ENCODE results near the gene RNF213.
A peak's percentile ranks its signal among the peaks of the same experiment; 100 is the strongest.

Gene RNF213

GRCh38 chr17:80260791-80261158 lies at the start of gene RNF213:
TSS of gene RNF213 (plus strand) at chr17:80260852. CDS start at chr17:80263682, 2,830 bp downstream.
- peaks cover 57% of the 10 kb centered on the region for H3K4me1 Mint-ChIP-seq
- H3K4me3 Mint-ChIP-seq = peak within 1 kb of the TSS; percentile 91
- peak within 1 kb of the TSS; percentile 98 for H3K27ac Mint-ChIP-seq
- H3K9me3 Mint-ChIP-seq = no peaks in the 10 kb centered on the region
- no peaks in the 10 kb centered on the region for H3K27me3 Mint-ChIP-seq
- H3K36me3 Mint-ChIP-seq = peaks cover 3% of the 10 kb centered on the region

GRCh38 chr17:80212109-80212508 lies 48.5 kb upstream of the RNF213 start:
- Mint-ChIP-seq H3K36me3 (no peaks in the 10 kb centered on the region), H3K27ac (no peak overlapping the region), H3K4me1 (peaks cover 1% of the 10 kb centered on the region), H3K9me3 (no peaks in the 10 kb centered on the region), H3K4me3 (no peak overlapping the region), H3K27me3 (no peaks in the 10 kb centered on the region)

- no peaks in the 10 kb centered on the region for H3K27me3 Mint-ChIP-seq
- H3K4me3 Mint-ChIP-seq = no peak overlapping the region
- H3K36me3 Mint-ChIP-seq = peaks cover under 1% of the 10 kb centered on the region
- H3K4me1 Mint-ChIP-seq = peaks cover 5% of the 10 kb centered on the region
- H3K27ac Mint-ChIP-seq = no peak overlapping the region
- H3K9me3 Mint-ChIP-seq = no peaks in the 10 kb centered on the region
Observed at GRCh38 chr17:80212511-80212910, 48.1 kb upstream of the RNF213 start.

- peaks cover 2% of the 10 kb centered on the region for H3K36me3 Mint-ChIP-seq
- peaks cover 9% of the 10 kb centered on the region for H3K4me1 Mint-ChIP-seq
- H3K4me3 Mint-ChIP-seq = no peak overlapping the region
- H3K27ac Mint-ChIP-seq = no peak overlapping the region
- H3K27me3 Mint-ChIP-seq = no peaks in the 10 kb centered on the region
- H3K9me3 Mint-ChIP-seq = no peaks in the 10 kb centered on the region
Observed at GRCh38 chr17:80212962-80213642, 47.5 kb upstream of the RNF213 start.

- peaks cover 2% of the 10 kb centered on the region for H3K36me3 Mint-ChIP-seq
- no peak overlapping the region for H3K27ac Mint-ChIP-seq
- no peaks in the 10 kb centered on the region for H3K9me3 Mint-ChIP-seq
- no peak overlapping the region for H3K4me3 Mint-ChIP-seq
- H3K27me3 Mint-ChIP-seq = no peaks in the 10 kb centered on the region
- peaks cover 12% of the 10 kb centered on the region for H3K4me1 Mint-ChIP-seq
Observed at GRCh38 chr17:80213643-80213975, 47.0 kb upstream of the RNF213 start.

DNA sequence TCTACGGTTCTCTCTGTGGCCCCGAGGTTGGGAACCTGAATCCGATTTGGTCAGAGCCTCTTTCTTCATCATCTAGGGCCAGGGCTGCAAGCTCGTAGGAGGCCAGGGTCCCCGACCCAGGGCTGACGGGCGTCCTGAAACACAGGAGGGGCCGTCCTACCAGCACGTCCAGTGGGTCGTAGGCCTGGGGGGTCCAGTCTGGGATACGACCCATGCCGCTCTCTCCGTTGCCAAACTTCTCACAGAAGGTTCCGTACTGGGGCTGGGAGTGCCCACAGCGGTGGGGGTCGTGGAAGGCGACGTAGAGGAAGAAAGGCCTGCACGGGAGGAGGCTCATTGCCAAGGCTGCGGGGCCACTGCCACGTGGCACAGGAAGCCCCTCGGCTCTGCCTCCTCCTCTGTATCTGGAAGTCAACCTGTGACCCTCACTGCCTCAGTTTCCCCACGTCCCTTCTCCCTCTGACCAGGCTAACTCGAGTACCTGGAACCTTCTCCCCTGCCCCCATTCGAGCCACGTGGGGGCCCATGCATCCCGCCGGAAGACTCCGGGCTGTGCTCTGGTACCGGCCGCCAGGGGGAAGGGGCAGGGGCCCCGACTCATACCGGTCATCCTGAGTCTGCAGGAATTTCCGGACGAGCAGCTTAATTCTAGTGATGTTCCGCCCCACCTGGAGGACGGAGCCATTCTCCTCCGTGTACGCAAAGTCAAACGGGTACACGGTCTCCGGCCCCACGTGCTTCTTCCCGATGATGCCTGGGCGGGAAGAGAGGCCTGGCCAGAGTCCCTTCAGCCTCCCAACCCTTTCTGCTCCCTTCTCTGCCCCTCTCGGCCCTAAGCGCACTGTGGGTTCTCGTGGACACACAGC lies 46.4 kb upstream of the RNF213 start:
- no peaks in the 10 kb centered on the region for H3K9me3 Mint-ChIP-seq
- H3K4me3 Mint-ChIP-seq = no peak overlapping the region
- H3K36me3 Mint-ChIP-seq = peaks cover 2% of the 10 kb centered on the region

DNA sequence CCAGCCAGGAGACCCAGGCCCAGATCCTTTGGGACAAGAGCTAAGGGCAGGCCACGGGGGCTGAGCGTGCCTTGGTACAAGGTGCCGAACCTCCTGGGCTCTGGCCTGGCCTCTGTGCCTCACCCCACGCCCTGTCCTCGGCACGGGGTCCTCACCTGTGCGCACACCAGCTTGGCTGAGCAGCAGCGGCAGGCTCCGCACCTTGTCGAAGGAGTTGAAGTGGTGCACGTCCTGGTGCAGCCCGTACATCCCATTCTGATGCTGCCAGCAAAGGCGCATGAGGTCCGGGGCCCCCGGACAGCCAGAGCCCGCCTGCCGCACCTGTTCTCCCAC lies 45.8 kb upstream of the RNF213 start:
- Mint-ChIP-seq H3K9me3 (no peaks in the 10 kb centered on the region), H3K36me3 (peaks cover 2% of the 10 kb centered on the region), H3K4me3 (no peak overlapping the region)

More for the DNA sequence above, 46.4 kb upstream of the RNF213 start:
- no peak overlapping the region for H3K27ac Mint-ChIP-seq
- no peaks in the 10 kb centered on the region for H3K27me3 Mint-ChIP-seq
- peaks cover 18% of the 10 kb centered on the region for H3K4me1 Mint-ChIP-seq

DNA sequence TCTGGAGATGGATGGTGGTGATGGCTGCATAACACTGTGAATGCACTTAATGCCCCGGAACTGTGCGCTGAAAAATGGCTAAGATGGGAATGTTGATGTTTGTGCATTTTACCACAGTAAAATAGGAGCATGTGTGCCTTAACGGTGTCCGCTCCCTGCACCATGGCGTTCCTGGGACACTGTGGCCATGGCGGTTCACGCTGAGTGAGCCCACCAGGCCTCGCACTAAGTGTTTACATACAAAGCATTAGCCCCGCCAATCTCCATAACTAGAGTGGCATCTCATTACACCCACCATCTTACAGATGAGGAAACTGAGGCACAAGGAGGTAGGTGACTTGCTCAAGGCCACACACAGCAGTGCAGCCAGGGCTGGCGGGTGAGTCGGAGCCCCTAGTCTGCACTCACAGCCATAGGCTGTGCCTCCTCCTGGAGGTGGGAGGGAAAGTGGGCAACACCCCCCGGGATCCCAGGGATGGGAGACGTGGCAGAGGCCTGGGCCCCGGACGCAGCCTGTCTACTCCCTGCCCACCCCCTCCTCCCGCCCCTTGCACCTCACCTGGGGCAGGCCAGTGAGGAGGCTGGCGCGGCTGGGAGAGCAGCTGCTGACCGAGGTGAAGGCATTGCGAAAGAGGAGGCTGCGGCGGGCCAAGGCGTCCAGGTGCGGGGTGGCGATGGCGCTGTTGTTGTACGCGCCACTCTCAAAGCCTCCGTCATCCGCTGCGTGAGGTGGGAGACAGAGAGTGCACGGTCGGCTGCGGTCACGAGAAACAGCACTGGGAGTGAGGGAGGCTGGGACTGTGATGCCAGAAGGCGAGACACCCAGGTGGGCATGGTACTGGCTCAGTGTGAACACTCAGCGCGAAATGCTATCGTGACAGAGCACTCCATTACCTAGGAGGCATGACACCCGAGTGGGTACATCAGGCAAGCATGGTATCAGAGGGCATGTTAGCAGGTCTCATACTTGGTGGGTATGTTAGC lies 43.9 kb upstream of the RNF213 start:
- Mint-ChIP-seq H3K9me3 (no peaks in the 10 kb centered on the region), H3K27ac (peak overlapping the region; percentile 30), H3K36me3 (peaks cover 2% of the 10 kb centered on the region), H3K27me3 (no peaks in the 10 kb centered on the region), H3K4me1 (peaks cover 28% of the 10 kb centered on the region), H3K4me3 (no peak overlapping the region)

More for the DNA sequence above, 45.8 kb upstream of the RNF213 start:
- H3K27me3 Mint-ChIP-seq = no peaks in the 10 kb centered on the region
- H3K27ac Mint-ChIP-seq = no peak overlapping the region
- H3K4me1 Mint-ChIP-seq = peaks cover 24% of the 10 kb centered on the region

DNA sequence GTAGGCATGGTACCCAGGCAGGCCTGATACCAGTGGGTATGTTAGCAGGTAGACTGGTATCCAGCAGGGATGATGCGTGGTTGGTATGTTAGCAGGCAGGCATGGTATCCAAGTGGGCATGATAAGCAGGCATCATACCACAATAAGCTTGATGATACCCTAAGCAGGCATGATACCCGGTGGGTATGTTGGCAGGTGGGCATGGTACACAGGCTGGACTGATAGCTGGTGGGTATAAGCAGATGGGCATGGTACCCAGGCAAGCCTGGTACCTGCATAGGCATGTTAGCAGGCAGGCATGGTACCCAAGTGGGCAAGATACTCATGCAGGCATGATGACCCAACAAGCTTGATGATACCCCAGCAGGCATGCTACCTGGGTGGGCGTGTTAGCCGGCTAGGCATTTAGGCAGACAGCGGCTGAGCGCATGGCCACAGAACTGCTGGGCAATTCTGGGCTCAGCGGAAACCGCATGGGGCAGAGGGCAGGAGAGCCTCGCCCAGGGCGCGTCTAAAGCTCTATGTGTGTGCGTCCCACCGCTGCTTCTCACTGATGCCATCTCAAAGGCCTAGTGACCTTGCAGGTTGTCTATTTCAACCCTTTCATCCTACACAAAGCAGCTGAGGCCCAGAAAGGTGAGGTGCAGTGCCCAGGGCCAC lies 42.8 kb upstream of the RNF213 start:
- peak overlapping the region; percentile 60 for H3K27ac Mint-ChIP-seq
- peaks cover 31% of the 10 kb centered on the region for H3K4me1 Mint-ChIP-seq
- H3K4me3 Mint-ChIP-seq = no peak overlapping the region
- no peaks in the 10 kb centered on the region for H3K9me3 Mint-ChIP-seq
- no peaks in the 10 kb centered on the region for H3K27me3 Mint-ChIP-seq
- peaks cover 2% of the 10 kb centered on the region for H3K36me3 Mint-ChIP-seq

GRCh38 chr17:80218391-80218790 lies 42.3 kb upstream of the RNF213 start:
- Mint-ChIP-seq H3K36me3 (peaks cover 2% of the 10 kb centered on the region), H3K27ac (peak overlapping the region; percentile 84), H3K9me3 (no peaks in the 10 kb centered on the region), H3K4me3 (peak overlapping the region; percentile 68), H3K27me3 (no peaks in the 10 kb centered on the region), H3K4me1 (peaks cover 33% of the 10 kb centered on the region)

DNA sequence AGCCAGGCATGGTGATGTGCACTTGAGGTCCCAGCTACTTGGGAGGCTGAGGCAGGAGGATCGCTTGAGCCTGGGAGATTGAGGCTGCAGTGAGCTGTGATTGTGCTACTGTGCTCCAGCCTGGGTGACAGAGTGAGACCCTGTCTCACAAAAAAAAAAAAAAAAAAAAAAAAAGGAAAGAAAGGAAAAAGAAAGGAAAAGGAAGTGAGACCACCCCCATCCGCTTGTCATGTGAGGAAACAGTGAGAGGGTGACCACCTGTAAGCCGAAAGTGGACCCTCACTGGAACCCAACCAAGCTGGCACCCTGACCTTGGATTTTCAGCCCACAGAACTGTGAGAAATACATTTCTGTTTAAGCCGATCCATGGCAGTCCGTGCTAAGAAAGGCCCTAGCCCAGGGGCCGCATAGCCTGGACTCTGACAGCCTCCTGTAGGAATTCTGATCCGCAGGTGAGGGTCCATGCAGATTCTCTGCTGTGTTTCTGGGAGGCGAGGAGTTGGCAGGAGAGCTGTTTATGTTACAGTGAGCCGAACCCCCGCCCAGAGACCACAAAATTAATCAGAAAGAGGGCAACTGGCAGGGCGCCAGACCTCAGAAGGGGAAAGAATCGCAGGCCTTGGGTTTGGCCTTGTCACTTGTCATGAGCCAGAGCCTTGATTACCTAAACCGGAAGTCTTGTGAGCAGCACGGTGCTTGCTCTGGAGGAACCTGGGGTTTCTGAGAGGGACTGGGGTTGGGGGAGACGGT lies 41.5 kb upstream of the RNF213 start:
- Mint-ChIP-seq H3K36me3 (peaks cover 2% of the 10 kb centered on the region), H3K27ac (peak overlapping the region; percentile 93), H3K9me3 (no peaks in the 10 kb centered on the region), H3K4me1 (peaks cover 41% of the 10 kb centered on the region), H3K27me3 (no peaks in the 10 kb centered on the region), H3K4me3 (peak overlapping the region; percentile 89)

DNA sequence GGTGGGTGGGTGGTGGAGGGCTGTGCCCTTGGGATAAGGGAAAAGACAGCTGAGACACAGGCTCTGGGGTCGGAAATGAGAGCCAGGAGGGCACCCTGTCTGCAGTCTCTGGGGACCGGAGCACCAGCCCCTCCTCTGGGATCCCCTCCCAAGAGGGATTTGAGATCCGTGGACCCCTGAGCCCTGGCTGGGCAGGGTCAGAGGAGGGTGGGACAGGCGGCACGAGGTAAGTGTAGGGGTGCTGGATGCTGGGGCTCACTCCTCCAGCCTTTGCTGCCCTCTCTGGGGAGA lies 40.9 kb upstream of the RNF213 start:
- Mint-ChIP-seq H3K36me3 (peaks cover 2% of the 10 kb centered on the region), H3K4me1 (peaks cover 45% of the 10 kb centered on the region), H3K4me3 (peak overlapping the region; percentile 89), H3K9me3 (no peaks in the 10 kb centered on the region), H3K27ac (peak overlapping the region; percentile 93), H3K27me3 (no peaks in the 10 kb centered on the region)

DNA sequence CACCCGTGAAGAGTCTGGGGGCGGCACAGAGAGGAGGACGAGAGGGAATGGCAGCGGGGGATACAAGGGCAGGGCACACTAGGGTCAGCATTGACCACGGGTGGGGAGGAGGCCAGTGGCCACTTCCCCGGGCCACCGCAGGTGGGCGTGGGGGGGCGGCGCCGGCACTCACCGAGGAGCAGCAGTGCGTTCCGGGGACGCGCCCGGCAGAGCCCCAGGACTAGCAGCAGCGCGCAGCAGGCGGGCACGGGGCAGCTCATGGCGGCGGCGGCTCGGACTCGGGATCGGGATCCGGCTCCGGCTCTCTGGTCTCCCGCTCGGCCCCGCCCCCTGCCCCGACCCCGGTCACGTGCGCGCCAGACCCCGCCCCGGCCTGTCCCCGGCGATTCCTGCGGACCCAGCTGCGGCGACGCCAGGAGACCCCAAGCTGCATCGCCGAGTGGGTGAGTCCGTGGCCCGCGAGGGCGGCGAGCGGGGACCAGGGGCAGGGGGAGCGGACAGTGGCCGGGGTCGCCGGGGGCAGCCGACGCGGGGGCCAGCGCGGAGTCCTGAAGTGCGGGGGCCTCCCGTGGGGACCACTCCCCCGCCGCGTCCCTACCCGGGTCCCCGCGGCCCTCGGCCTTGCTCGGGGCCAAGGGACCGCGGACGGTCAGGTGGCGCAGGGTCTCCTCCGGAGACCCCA lies 40.5 kb upstream of the RNF213 start, which contains the start of the genes SGSH and SLC26A11:
TSS of gene SGSH (minus strand) at position 280 of the 682 bp plus-strand sequence. CDS start at position 260, 20 bp downstream.
TSS of gene SLC26A11 (plus strand) at position 374 of the 682 bp plus-strand sequence. CDS start 1,134 bp downstream, outside the sequence.
- Mint-ChIP-seq H3K4me3 (peak within 1 kb of the TSS; percentile 89), H3K4me1 (peaks cover 45% of the 10 kb centered on the region), H3K27me3 (no peaks in the 10 kb centered on the region), H3K27ac (peak within 1 kb of the TSS; percentile 93), H3K36me3 (peaks cover 2% of the 10 kb centered on the region), H3K9me3 (no peaks in the 10 kb centered on the region)

DNA sequence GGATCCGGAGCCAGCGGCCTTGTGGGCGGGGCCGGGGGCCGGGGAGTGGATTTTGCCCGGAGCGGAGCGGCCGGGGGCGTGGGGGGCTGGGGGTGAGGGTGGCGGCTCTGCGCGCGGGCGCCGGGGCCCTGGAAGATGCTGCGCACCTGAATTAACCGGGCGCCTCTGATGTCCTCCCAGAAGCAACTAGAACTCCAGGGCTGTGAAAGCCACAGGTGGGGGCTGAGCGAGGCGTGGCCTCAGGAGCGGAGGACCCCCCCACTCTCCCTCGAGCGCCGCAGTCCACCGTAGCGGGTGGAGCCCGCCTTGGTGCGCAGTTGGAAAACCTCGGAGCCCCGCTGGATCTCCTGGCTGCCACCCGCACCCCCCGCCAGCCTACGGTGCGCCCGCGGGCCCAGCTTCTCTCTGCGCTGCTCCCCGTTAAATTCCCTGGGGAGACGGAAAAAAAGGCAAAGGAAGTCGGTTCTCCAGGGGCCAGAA lies 39.9 kb upstream of the RNF213 start:
- H3K36me3 Mint-ChIP-seq = peaks cover 2% of the 10 kb centered on the region
- no peaks in the 10 kb centered on the region for H3K9me3 Mint-ChIP-seq
- peak overlapping the region; percentile 82 for H3K4me3 Mint-ChIP-seq
- H3K4me1 Mint-ChIP-seq = peaks cover 45% of the 10 kb centered on the region
- no peak overlapping the region for H3K27ac Mint-ChIP-seq
- H3K27me3 Mint-ChIP-seq = no peaks in the 10 kb centered on the region
